GM12878 (cell line): ENCODE measurements around the gene MTRF1L. TPM values are rescaled to one million over a fixed set of nuclear protein-coding genes. Genes with fewer than 3 reads are reported as not detected.

ENCODE experiments used
- ATAC-seq: fragments of 200-7000 bp; cut with Tn5 transposase; 3 replicates; pipeline ENCODE4 v1.9.1; 2020; ENCODE audit warnings: mild to moderate bottlenecking, moderate library complexity
- BruUV-seq: library from RNA; stranded (reverse); fragments of 400-500 nt; replicated peaks from 2 replicates; lab custom pipeline; 2021; lab: Mats Ljungman, UMichigan
- CTCF ChIA-PET: fragments of 300-600 bp; sonication (Branson Sonifier 250); formaldehyde crosslinking; extraction: SDS; loops from one replicate; lab custom pipeline; 2021; ENCODE audit warnings: inconsistent platforms; lab: Yijun Ruan, JAX
- POLR2A ChIA-PET: fragments of 350-600 bp; formaldehyde crosslinking; extraction: SDS; loops from one replicate; lab custom pipeline; 2021; ENCODE audit warnings: inconsistent platforms; lab: Charles Lee
- RAD21 ChIA-PET: fragments of 300-600 bp; sonication (Branson Sonifier 250); formaldehyde crosslinking; loops from one replicate; lab custom pipeline; 2023; ENCODE audit warnings: antibody characterized with exemption; ENCODE audit not compliant: unreplicated experiment; lab: Charles Lee
- SMC1A ChIA-PET: fragments of 300-600 bp; sonication (Branson Sonifier 250); formaldehyde crosslinking; loops from one replicate; lab custom pipeline; 2023; ENCODE audit not compliant: unreplicated experiment, uncharacterized antibody; lab: Charles Lee
- DNase-seq: peaks from one replicate; pipeline ENCODE4 v3.0.0-alpha.2; 2011; ENCODE audit warnings: low read depth, low spot score
- FAIRE-seq: peaks from 3 replicates; lab custom pipeline; 2011; peaks lifted over from hg19 to GRCh38; lab: Jason Lieb, UNC
- H2AFZ ChIP-seq: 2 replicates; pipeline ENCODE4 v1.6.0; 2011; ENCODE audit warnings: low read depth, low read length, control low read depth; ENCODE audit not compliant: control insufficient read depth
- H3K27ac ChIP-seq: 2 replicates; pipeline ENCODE4 v1.5.1; 2011; ENCODE audit warnings: control low read depth; ENCODE audit not compliant: control insufficient read depth, insufficient read depth
- H3K27me3 ChIP-seq, 2 experiments: replicated peaks in 1 of 2; 2 replicates each; pipeline versions ENCODE4 v1.6.0 to v1.6.1; 2011; ENCODE audit warnings: low read length in 1 of 2; ENCODE audit not compliant: control insufficient read depth in 2 of 2, insufficient read depth in 2 of 2
- H3K36me3 ChIP-seq, 2 experiments: 2 replicates each; pipeline ENCODE4 v1.5.1; 2011; ENCODE audit warnings: low read length in 1 of 2; ENCODE audit not compliant: control insufficient read depth in 2 of 2, insufficient read depth in 2 of 2
- H3K4me1 ChIP-seq: 2 replicates; pipeline ENCODE4 v1.6.1; 2011; ENCODE audit warnings: mild to moderate bottlenecking, low read length, moderate library complexity, mixed read lengths; ENCODE audit not compliant: control insufficient read depth, insufficient read depth
- H3K4me2 ChIP-seq: 2 replicates; pipeline ENCODE4 v1.6.0; 2011; ENCODE audit warnings: control low read depth; ENCODE audit not compliant: control insufficient read depth, insufficient read depth
- H3K4me3 ChIP-seq: fragments of 200-600 bp; sonication (generic); 2 replicates; pipeline ENCODE4 v1.5.1; 2016
- H3K79me2 ChIP-seq: 2 replicates; pipeline ENCODE4 v1.6.0; 2011; ENCODE audit warnings: low read length; ENCODE audit not compliant: control insufficient read depth, insufficient read depth
- H3K9ac ChIP-seq: 2 replicates; pipeline ENCODE4 v1.8.0; 2011; ENCODE audit warnings: low read length, control low read depth, mixed read lengths; ENCODE audit not compliant: control insufficient read depth, insufficient read depth
- H3K9me3 ChIP-seq: replicated peaks from 3 replicates; pipeline ENCODE4 v1.5.1; 2011; ENCODE audit warnings: mild to moderate bottlenecking, low read length; ENCODE audit not compliant: control insufficient read depth, insufficient read depth
- H4K20me1 ChIP-seq: 2 replicates; pipeline ENCODE4 v1.6.0; 2011; ENCODE audit not compliant: control insufficient read depth, insufficient read depth
- ETV6 ChIP-seq, 2 experiments: fragments of 450-650 bp in 1 of 2; IDR thresholded peaks in 1 of 2; conservative IDR thresholded peaks in 1 of 2; 2 replicates each; pipeline ENCODE4 v1.6.1; 2014; ENCODE audit warnings: antibody characterized with exemption in 1 of 2, borderline replicate concordance in 1 of 2, low read depth in 1 of 2, mild to moderate bottlenecking in 1 of 2, moderate library complexity in 1 of 2
- GABPA ChIP-seq: IDR thresholded peaks from 2 replicates; pipeline ENCODE4 v1.6.1; 2014; ENCODE audit warnings: antibody characterized with exemption, low read depth, mild to moderate bottlenecking, inconsistent platforms
- JUND ChIP-seq: IDR thresholded peaks from 2 replicates; pipeline ENCODE4 v1.6.1; 2012; ENCODE audit warnings: low read depth, mild to moderate bottlenecking, low read length, improper control_type of control experiment, moderate library complexity
- PML ChIP-seq: IDR thresholded peaks from 2 replicates; pipeline ENCODE4 v1.6.1; 2012; ENCODE audit warnings: low read length, inconsistent platforms
- POLR2A ChIP-seq: IDR thresholded peaks from 2 replicates; pipeline ENCODE4 v1.6.1; 2011; ENCODE audit warnings: low read depth, mild to moderate bottlenecking, low read length
- RB1 ChIP-seq: fragments of 450-650 bp; formaldehyde crosslinking; IDR thresholded peaks from 2 replicates; pipeline ENCODE4 v1.6.1; 2017; ENCODE audit warnings: mild to moderate bottlenecking, borderline replicate concordance
- RELA ChIP-seq: fragments of 450-650 bp; IDR thresholded peaks from 2 replicates; pipeline ENCODE4 v1.8.0; 2014; ENCODE audit warnings: borderline replicate concordance; ENCODE audit not compliant: partially characterized antibody
- SUZ12 ChIP-seq: fragments of 200-600 bp; sonication (generic); IDR thresholded peaks from one replicate; pipeline ENCODE4 v1.6.1; 2018; ENCODE audit warnings: antibody characterized with exemption, mild to moderate bottlenecking; ENCODE audit not compliant: unreplicated experiment
- ZNF217 ChIP-seq: fragments of 450-650 bp; IDR thresholded peaks from 2 replicates; pipeline ENCODE4 v1.6.1; 2017; ENCODE audit warnings: antibody characterized with exemption, mild to moderate bottlenecking
- ZNF24 ChIP-seq: fragments of 450-650 bp; IDR thresholded peaks from 2 replicates; pipeline ENCODE4 v1.6.1; 2017; ENCODE audit warnings: antibody characterized with exemption, mild to moderate bottlenecking
- WGBS: methylation state at CpG from one replicate; pipeline ENCODE4 v1.1.6; 2016; ENCODE audit warnings: low lambda C conversion rate; ENCODE audit not compliant: insufficient replicate concordance, insufficient coverage; ENCODE audit errors: missing lambda C conversion rate; 5-methylcytosine and 5-hydroxymethylcytosine counted together
- in situ Hi-C: fragments of 300-500 bp; cut with MboI; formaldehyde crosslinking; loops from 9 replicates; pipeline ENCODE4 v1.14.3; 2018; ENCODE audit warnings: mixed read lengths
- intact Hi-C: fragments of 100-400 bp; cut with micrococcal nuclease; formaldehyde crosslinking; loops from one replicate; pipeline ENCODE4 v1.14.2; 2022; ENCODE audit not compliant: unreplicated experiment
- polyA plus RNA-seq, 11 experiments: library from polyadenylated mRNA; depleted of rRNA in 4 of 11; unstranded in 6 of 11; stranded (reverse) in 5 of 11; fragments of >200 nt; fragmentation: Nextera tagmentation in 4 of 11; fragmentation: Illumina TruSeq in 1 of 11; extraction: Ambion mirVana in 4 of 11; extraction: Trizol in 1 of 11; gene quantifications; 1 replicate in 1 of 11; 2 replicates in 10 of 11; pipeline versions ENCODE4 v1.2.1 to v1.2.3, GENCODE V29; 2011 to 2016; ENCODE audit warnings: inconsistent platforms in 2 of 11, missing spikeins in 2 of 11, low read depth in 1 of 11
- total RNA-seq, 4 experiments: library from RNA; depleted of rRNA in 3 of 4; stranded (reverse); fragments of >200 nt in 3 of 4; fragmentation: Illumina TruSeq in 1 of 4; extraction: Trizol in 1 of 4; gene quantifications; 2 replicates each; pipeline versions ENCODE4 v1.2.1 to v1.2.3, GENCODE V29; 2013 to 2021
- TF ChIP-seq, protein P1 (sequence below): fragments of 450-650 bp; IDR thresholded peaks from 2 replicates; pipeline ENCODE4 v1.6.1; 2017; ENCODE audit warnings: mild to moderate bottlenecking, moderate library complexity
- TF ChIP-seq, protein P2 (sequence below): fragments of 450-650 bp; IDR thresholded peaks from 2 replicates; pipeline ENCODE4 v1.6.1; 2017; ENCODE audit warnings: mild to moderate bottlenecking
- TF ChIP-seq, protein P3 (sequence below): IDR thresholded peaks from 2 replicates; pipeline ENCODE4 v1.6.1; 2012; ENCODE audit warnings: low read depth, low read length, improper control_type of control experiment

The MTRF1L gene
- total and polyA plus RNA-seq, 10 of the 15 experiments (the other 5 are each of a cell fraction or from before 2014, with no cell fraction given) = 5.1 to 21.6 (median 16.1) TPM

DNA sequence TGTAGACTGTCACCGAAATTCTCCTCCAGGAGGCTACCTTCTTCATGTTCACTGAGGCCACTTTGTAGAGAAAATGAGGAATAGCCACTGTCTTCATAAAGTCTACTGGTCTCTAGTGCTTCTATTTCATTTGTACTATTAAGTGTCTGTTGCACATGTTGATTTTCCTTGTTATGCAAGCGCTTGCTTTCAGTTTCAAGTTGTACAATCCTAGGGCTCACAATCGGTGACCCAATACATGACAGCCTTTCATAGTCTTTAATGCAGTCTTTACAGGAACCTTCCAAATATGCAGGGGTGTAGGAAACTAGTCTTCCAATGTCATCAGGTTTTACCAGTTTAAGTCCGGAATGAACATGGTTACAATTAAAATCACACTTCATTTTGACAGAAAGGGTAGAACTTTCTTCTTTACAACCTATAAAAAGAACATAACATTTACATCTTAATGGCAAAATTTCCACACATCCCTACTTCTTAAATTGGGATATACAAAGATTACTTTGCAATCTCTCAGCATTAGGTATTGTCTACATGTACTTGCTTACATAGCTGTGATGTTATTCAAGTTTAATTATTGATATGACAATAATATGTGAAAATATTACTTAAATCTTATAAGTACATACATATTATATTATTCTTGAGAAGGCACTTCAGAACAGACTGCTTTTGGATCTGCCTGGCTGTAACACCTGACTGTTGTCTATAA is 27.1 kb downstream of the MTRF1L start (continued):
- TF ChIP-seq, protein P1, sequence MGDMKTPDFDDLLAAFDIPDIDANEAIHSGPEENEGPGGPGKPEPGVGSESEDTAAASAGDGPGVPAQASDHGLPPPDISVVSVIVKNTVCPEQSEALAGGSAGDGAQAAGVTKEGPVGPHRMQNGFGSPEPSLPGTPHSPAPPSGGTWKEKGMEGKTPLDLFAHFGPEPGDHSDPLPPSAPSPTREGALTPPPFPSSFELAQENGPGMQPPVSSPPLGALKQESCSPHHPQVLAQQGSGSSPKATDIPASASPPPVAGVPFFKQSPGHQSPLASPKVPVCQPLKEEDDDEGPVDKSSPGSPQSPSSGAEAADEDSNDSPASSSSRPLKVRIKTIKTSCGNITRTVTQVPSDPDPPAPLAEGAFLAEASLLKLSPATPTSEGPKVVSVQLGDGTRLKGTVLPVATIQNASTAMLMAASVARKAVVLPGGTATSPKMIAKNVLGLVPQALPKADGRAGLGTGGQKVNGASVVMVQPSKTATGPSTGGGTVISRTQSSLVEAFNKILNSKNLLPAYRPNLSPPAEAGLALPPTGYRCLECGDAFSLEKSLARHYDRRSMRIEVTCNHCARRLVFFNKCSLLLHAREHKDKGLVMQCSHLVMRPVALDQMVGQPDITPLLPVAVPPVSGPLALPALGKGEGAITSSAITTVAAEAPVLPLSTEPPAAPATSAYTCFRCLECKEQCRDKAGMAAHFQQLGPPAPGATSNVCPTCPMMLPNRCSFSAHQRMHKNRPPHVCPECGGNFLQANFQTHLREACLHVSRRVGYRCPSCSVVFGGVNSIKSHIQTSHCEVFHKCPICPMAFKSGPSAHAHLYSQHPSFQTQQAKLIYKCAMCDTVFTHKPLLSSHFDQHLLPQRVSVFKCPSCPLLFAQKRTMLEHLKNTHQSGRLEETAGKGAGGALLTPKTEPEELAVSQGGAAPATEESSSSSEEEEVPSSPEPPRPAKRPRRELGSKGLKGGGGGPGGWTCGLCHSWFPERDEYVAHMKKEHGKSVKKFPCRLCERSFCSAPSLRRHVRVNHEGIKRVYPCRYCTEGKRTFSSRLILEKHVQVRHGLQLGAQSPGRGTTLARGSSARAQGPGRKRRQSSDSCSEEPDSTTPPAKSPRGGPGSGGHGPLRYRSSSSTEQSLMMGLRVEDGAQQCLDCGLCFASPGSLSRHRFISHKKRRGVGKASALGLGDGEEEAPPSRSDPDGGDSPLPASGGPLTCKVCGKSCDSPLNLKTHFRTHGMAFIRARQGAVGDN = no peak
- TF ChIP-seq RELA (no peak), ZNF24 (no peak), RB1 (no peak), PML (no peak), GABPA (no peak)

DNA sequence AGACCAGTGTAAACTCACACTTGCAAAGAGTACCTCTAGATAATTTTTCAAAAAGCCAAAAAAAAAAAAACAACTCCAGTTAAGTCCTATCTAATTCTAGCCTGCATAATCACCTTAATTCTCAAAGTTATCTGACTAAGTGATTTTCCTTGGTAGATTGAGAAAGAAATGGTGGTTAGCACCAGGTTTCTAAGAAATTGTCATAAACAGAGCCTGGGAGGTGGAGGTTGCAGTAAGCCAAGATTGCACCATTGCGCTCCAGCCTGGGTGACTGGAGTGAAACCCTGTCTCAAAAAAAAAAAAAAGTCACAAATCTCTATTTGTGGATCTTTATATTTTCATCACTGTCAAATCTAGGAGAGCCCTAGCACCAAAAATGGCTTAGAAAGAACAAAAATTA is 28.6 kb downstream of the MTRF1L start:
- in situ Hi-C loops = no loop called here
- Histone ChIP-seq H4K20me1 (no peaks in the 10 kb centered on the region), H3K9me3 (peaks cover 4% of the 10 kb centered on the region), H3K4me3 (peak overlapping the region; percentile 25; the same call in 1 of the 2 replicates), H3K27ac (no peak overlapping the region), H3K27me3 (no peaks in the 10 kb centered on the region)
- WGBS = 100% methylated on average over 1 of the region's 1 CpG
- FAIRE-seq = no peak
- POLR2A ChIA-PET = no interaction called here
- BruUV-seq = no TSS peak
- TF ChIP-seq ZNF217 (no peak), JUND (no peak), ETV6 (conservative IDR thresholded peaks at IDR 0.05 in 1 of 2, IDR thresholded peaks at IDR 0.05 in 1 of 2; ENCODE audit: borderline replicate concordance in 1 of 2, low read depth in 1 of 2) (no peak), POLR2A (no peak), SUZ12 (no peak)
- TF ChIP-seq, protein P2, sequence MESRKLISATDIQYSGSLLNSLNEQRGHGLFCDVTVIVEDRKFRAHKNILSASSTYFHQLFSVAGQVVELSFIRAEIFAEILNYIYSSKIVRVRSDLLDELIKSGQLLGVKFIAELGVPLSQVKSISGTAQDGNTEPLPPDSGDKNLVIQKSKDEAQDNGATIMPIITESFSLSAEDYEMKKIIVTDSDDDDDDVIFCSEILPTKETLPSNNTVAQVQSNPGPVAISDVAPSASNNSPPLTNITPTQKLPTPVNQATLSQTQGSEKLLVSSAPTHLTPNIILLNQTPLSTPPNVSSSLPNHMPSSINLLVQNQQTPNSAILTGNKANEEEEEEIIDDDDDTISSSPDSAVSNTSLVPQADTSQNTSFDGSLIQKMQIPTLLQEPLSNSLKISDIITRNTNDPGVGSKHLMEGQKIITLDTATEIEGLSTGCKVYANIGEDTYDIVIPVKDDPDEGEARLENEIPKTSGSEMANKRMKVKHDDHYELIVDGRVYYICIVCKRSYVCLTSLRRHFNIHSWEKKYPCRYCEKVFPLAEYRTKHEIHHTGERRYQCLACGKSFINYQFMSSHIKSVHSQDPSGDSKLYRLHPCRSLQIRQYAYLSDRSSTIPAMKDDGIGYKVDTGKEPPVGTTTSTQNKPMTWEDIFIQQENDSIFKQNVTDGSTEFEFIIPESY = no peak
- TF ChIP-seq, protein P3, sequence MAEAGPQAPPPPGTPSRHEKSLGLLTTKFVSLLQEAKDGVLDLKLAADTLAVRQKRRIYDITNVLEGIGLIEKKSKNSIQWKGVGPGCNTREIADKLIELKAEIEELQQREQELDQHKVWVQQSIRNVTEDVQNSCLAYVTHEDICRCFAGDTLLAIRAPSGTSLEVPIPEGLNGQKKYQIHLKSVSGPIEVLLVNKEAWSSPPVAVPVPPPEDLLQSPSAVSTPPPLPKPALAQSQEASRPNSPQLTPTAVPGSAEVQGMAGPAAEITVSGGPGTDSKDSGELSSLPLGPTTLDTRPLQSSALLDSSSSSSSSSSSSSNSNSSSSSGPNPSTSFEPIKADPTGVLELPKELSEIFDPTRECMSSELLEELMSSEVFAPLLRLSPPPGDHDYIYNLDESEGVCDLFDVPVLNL = no peak
- TF ChIP-seq, all 136 proteins: peak for 0
- SMC1A ChIA-PET = interaction anchor here (0.8 to 2.0 kb wide), 7 partner anchors 8 to 57 kb away, joined by 3 to 9 read pairs (median 6); no protein-coding TSS in a partner anchor
- DNase-seq (no peak), ATAC-seq (no peak; the same call in 2 of the 3 replicates)
- 0 out of 2 replicates have a peak, but pooled peaks cover 4% of the 10 kb centered on the region for H3K4me1 ChIP-seq
- CTCF ChIA-PET = interaction anchor here (0.6 to 1.1 kb wide), 3 partner anchors 12 to 58 kb away, joined by 3 to 7 read pairs (median 4); no protein-coding TSS in a partner anchor
- H2AFZ ChIP-seq = no peak overlapping the region
- no peak overlapping the region for H3K9ac ChIP-seq
- RAD21 ChIA-PET = interaction anchor here (0.8 to 1.8 kb wide), 5 partner anchors 9 to 50 kb away, joined by 3 to 7 read pairs (median 5); partner anchors contain the start of gene FBXO5
- peaks cover 0 to 34% of the 10 kb centered on the region in 2 experiments; a peak in 3 of 4 replicates for H3K36me3 ChIP-seq
- H3K4me2 ChIP-seq = peak overlapping the region; percentile 34; the same call in 1 of the 2 replicates
- H3K79me2 ChIP-seq = peaks cover 65% of the 10 kb centered on the region
- intact Hi-C loops = loop anchor here (5.0 to 10.0 kb wide), 2 partner anchors 48 to 669 kb away; no protein-coding TSS in a partner anchor
